Coronary artery (tissue), 2 donors: ENCODE data around the gene STT3A.

Experiments
- DNase-seq: peaks from one replicate; pipeline ENCODE4 v3.0.0-alpha.2; 2017; ENCODE audit warnings: low spot score
- H3K27ac ChIP-seq, 2 donors: fragments of 200-600 bp; sonication (generic); one replicate each; pipeline ENCODE4 v1.5.1; 2016 to 2019
- H3K4me3 ChIP-seq: fragments of 200-600 bp; sonication (generic); 2 replicates; pipeline ENCODE4 v1.5.1; 2016; ENCODE audit warnings: mild to moderate bottlenecking, moderate library complexity
- TF ChIP-seq, protein P1 (sequence below): fragments of 200-600 bp; sonication (generic); IDR thresholded peaks from one replicate; pipeline ENCODE4 v1.5.1; 2019; ENCODE audit warnings: antibody characterized with exemption

STT3A gene

DNA sequence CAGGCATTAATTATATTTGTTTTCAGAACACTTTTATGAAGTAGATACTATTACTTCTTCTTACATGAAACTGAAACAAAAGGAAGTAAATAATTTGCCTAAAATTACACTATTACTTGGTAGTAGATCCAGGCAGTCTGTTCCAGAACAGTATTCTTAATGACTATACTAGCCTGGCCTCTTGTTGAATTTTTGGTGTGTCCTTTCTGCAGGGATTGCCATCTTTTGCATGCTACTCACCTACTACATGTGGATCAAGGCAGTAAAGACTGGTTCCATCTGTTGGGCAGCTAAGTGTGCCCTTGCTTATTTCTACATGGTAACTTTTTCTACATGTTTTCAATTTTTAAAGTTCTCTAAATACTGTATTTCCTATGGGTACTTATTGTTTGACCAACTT lies 12.8 kb downstream of the STT3A start:
- DNase-seq, result no peak
- TF ChIP-seq, protein P1, sequence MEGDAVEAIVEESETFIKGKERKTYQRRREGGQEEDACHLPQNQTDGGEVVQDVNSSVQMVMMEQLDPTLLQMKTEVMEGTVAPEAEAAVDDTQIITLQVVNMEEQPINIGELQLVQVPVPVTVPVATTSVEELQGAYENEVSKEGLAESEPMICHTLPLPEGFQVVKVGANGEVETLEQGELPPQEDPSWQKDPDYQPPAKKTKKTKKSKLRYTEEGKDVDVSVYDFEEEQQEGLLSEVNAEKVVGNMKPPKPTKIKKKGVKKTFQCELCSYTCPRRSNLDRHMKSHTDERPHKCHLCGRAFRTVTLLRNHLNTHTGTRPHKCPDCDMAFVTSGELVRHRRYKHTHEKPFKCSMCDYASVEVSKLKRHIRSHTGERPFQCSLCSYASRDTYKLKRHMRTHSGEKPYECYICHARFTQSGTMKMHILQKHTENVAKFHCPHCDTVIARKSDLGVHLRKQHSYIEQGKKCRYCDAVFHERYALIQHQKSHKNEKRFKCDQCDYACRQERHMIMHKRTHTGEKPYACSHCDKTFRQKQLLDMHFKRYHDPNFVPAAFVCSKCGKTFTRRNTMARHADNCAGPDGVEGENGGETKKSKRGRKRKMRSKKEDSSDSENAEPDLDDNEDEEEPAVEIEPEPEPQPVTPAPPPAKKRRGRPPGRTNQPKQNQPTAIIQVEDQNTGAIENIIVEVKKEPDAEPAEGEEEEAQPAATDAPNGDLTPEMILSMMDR, result no peak
- H3K27ac ChIP-seq, result no peak overlapping the region
- no peak overlapping the region for H3K4me3 ChIP-seq

DNA sequence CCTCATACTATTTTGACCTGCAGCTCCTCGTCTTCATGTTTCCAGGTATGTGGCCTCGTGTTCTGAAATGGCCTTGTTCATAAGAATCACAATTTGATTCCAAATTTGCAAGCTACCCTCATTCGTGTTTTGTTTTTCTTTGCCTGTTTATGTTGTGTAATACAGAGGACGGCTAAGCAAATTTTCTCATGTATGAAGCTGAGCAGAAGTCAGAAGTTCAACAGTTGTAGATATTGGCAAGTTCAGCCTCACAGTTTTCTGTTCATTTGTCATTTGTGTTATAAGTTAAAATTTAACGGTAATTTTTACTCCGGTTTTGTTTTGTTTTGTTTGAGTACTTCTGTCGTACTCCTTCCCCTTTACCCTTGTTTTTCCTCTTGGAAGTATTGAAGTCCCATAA lies 16.9 kb downstream of the STT3A start:
- H3K4me3 ChIP-seq, result no peak overlapping the region
- no peak overlapping the region for H3K27ac ChIP-seq
- TF ChIP-seq, protein P1, result no peak
- DNase-seq, result no peak

DNA sequence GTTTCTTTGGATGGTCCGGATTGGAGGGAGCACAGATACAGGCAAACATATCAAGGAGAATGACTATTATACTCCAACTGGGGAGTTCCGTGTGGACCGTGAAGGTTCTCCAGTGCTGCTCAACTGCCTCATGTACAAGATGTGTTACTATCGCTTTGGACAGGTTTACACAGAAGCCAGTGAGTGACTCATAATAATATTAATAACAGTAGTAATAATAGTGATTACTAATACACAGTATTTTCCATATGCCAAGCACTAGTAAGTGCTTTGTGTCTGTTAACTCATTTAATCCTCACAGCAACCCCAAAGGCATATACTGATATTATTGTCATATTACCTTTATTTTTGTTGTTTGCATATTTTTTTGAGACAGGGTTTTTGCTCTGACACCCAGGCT lies 25.7 kb downstream of the STT3A start:
- no peak for DNase-seq
- TF ChIP-seq, protein P1, result no peak
- Histone ChIP-seq H3K27ac (no peak overlapping the region), H3K4me3 (no peak overlapping the region)

DNA sequence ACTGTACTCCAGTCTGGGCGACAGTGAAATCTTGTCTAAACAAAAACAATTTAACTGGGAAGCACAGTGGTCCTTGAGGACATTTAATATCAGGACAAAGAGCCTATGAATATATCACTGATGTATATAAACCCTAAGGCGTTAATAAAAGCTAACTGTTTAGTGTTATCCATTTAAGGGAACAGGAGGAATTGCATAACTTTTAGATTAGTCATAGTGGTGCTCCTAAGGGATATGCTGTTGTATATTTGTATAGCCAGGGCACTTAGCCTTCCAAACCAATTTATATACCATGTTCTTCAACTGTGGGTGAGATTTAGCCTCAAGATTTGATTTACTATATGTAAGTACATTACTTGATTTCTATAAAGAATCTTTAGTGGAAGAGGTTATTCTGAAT lies 29.3 kb downstream of the STT3A start:
- no peak overlapping the region for H3K4me3 ChIP-seq
- no peak for DNase-seq
- TF ChIP-seq, protein P1, result no peak
- H3K27ac ChIP-seq, result peak overlapping the region in 1 of 2 donors; percentile 47

DNA sequence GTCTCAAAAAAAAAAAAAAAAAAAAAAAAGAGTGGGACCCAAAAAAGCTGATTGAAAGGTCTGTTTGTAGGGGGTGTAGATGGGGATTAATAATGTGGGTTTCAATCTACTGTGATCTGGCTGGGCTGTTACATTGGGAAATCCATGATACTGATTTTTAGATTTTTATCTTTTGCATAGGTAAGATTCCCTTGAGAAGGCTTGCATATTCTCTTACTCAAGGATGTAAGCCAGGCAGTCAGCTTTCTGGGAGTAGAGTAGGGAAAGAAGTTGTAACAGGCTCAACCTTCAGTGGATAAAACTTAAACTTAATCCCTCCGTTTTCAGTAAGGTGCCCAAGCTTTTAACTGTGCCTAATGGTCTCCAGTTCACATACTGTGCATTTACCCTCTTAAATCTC lies 30.4 kb downstream of the STT3A start:
- TF ChIP-seq, protein P1, result no peak
- H3K4me3 ChIP-seq, result no peak overlapping the region
- no peak for DNase-seq
- no peak overlapping the region for H3K27ac ChIP-seq

DNA sequence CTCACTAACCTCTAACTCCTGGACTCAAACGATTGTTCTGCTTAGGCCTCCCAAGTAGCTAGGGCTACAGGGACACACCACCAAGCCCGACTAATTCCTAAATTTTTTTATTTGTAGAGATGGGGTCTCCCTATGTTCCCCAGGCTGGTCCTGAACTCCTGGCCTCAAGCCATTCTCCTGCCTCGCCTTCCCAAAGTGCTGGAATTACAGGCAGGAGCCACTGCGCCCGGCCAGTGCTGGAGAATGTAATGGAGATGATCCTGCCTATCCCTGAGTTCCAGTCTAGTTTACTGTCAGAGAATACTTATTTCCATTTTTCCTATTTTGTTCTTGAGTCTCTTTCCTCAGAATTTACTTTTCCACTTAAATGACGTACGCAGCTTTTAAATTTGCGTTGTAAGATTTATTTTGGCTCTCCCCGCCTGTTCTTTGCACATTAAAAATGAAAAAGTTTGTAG lies 32.1 kb downstream of the STT3A start, which contains the start of gene CHEK1:
TSS of gene CHEK1 (plus strand) at position 408 of the 458 bp plus-strand sequence. CDS start 1,606 bp downstream, outside the sequence.
- H3K27ac ChIP-seq, result peak within 1 kb of the TSS; percentile 83 to 96
- TF ChIP-seq, protein P1, result no peak
- DNase-seq, result no peak
- peak within 1 kb of the TSS; percentile 85 for H3K4me3 ChIP-seq

DNA sequence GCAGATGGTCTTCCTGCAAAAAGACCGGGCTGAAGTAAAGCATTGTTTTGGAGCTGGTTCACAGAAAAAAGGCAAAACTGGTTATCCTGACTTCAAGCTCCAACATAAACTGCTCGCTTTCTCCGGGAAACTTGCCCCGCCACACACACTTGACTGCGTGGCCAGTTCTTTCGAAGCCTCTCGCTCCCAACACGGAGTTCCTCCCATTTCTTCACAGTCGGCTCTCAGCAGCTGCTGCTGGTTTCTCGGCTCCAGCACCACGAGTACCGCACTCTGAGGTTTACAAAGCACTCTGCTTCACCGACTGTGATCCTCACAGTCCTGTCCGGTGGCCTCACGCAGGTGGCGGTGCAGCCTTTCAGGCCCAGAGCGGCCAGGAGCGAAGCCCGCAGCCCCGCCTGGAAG lies 32.6 kb downstream of the STT3A start:
- no peak for DNase-seq

More for the DNA sequence above, 32.6 kb downstream of the STT3A start:
- H3K4me3 ChIP-seq, result peak overlapping the region; percentile 85
- H3K27ac ChIP-seq, result peak overlapping the region; percentile 83 to 96
- TF ChIP-seq, protein P1, result no peak
